GM18526 (cell line): ENCODE results near the gene ATXN1.

Source experiments
- POLR2A ChIP-seq: IDR thresholded peaks from 3 replicates; pipeline ENCODE4 v1.6.1; 2011; ENCODE audit not compliant: insufficient read length; ENCODE audit errors: extremely low read depth

The ATXN1 gene

DNA sequence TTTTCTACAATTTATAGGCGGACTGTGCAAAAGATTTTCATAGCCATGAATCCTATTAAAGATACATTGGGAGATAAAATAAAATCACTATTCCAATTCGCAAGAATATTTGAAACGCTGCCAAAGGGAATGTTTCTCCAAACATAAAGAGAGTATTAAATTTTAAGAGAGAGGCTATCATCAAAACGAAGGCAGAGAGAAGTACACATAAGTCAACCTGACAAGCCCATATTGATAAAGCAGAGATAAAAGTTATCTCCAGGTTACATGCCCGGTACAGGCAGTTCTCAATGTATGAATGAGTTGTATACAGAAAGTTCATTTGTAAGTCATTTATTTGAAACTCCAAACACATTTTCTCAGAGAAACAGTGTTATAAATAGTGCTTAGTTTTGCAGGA lies 193.1 kb downstream of the ATXN1 start:
- TF ChIP-seq POLR2A, result no peak

DNA sequence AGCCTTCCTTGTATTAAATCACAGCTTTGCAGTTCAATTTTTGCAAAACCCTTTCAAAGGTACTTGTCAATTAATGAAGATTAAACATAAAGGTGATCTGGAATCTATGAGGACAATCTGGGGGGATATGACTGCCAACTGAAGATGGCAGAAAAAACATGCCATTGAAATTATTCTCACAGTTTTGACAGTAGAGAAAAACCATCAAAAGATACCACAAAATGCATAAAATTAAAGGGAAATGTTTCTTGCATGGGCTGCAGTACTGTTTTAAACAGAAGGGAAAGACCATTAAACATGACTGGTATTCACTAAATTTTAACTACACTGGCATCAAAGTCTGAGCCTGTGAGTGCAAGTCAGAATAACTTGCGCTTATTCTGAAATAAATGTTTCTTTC lies 194.2 kb downstream of the ATXN1 start:
- no peak for TF ChIP-seq POLR2A

DNA sequence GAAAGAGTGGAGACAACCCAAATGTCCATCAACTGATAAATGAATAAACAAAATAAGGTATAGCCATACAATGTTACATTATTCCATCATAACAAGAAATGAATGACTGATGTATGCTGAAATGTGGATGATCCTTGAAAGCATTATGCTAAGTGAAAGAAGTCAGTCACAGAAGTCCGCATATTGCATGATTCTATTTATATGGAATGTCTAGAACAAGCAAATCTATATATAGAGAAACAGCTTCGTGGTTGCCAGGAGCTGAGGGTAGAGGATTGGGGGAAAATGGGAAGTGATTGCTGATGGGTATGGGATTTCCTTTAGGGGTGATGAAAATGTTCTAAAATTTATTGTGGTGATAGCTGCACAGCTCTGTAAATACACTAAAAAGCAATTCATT lies 196.8 kb downstream of the ATXN1 start:
- no peak for TF ChIP-seq POLR2A

DNA sequence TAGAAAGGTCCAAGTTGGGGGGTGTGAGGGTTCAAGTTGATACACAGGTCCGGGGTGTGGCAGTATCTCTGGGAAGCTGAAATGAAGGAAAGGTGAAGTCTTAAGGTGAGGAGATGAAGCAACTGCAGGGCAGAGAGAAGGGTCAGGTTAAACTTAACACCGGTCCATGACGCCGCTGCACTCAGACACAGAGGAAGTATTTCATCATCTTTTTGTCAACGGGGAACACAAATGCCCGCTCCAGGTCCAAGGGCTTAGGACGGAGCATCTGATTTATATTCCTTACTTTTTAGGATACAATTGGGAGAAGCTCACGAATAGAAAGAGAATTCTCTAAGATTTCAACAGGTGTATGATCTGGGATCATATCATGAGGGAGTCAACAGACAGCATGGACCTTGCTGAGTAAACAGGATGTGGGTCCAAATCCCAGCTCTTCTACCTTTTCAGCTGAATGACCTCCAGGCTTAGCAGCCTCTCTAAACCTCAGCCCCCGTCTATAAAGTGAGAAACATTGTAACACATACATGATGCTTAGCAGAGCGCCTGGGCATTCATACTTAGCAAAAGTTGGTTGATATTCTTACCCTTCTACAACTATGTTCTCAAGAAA lies 197.5 kb downstream of the ATXN1 start:
- no peak for TF ChIP-seq POLR2A

DNA sequence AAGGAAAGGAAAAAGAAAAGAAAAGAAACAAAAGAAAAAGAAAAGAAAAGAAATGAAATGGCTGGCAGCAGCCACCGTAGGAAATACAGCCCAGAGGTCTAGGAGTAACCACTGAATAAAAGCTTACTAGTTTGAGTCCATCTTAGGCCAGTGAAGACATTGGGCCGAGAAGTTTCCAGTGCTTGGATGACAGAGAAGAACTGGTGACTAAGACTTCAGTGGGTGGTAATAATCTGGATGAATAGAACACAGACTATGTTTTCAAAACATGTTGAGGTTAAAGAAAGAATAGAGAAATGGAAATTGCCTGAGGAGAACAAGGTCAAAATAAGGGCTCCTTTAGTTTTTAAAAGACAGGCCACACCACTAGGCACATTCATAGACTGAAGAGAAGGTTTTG lies 198.8 kb downstream of the ATXN1 start:
- TF ChIP-seq POLR2A, result no peak

DNA sequence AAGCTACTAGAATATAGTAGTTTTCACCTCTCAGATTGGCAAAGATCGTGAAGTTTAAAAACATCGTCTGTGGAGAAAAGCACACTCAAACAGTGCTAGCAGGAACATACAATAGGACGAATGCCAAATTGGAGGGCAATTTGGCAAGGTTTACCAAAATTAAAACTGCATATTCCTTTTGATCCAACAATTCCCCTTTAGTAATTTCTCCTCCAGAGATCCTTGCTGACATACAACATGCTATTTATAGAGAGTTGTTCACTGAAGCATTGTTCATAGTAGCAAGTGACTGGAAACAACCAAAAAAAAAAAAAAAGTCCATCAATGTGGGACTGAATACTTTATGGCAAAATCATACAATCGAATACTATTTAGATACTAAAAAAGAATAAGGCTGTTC lies 202.2 kb downstream of the ATXN1 start:
- no peak for TF ChIP-seq POLR2A

DNA sequence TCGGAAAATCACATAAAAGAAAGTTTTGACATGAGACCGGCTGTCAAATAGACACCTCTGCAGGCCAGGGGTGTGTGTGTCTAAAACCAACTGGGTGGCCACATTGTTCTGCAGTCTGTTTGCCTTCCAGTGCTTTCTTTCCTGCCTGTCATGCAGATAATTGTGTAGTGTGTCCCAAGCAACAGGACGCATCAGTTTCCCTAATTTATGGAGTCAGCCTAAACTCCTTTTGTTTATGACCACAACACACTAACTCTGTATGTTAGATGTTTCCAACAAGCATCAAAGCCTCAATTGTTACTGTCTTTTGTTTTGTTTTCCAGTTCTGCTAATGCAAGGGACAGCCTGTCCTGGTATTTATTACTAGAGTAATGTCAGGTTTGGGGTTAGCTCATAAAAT lies 205.7 kb downstream of the ATXN1 start:
- TF ChIP-seq POLR2A, result no peak

DNA sequence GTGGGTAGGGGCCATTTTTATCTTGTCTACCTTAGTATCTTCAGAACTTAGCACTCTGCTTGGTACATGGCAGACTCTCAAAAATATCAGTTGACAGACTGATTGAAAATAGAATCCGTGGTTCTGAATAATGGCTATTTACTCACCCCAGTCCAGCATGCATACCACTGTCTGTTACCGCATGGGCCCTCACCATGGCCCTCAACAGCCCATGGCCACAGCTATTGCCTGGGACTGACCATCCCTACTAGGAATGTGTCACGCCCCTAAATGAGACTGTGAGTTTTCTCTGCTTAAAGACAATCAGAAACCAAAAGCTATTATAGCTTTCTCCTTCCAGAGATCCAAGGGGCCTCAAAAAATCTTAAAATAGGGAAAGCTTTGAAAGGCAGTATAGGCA lies 207.7 kb downstream of the ATXN1 start:
- no peak for TF ChIP-seq POLR2A

DNA sequence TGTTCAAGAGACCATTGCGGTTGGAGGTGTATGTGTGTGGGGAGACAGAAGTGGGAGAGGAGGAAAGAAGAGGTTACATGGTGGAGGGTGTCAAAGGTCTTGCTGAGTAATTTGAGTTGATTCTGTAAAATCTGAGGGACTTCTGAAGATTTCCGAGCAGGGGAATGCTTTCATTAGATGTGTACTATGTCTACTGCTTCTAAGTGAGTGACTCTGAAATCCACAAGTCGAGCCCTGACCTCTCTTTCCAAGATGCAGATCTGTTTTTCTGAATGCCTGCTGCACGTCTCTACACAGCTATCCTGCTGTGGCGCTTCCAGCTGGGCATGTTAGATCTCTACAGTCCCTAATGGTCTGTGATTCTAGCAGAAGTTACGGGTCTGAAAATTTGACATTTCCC lies 209.8 kb downstream of the ATXN1 start:
- no peak for TF ChIP-seq POLR2A

DNA sequence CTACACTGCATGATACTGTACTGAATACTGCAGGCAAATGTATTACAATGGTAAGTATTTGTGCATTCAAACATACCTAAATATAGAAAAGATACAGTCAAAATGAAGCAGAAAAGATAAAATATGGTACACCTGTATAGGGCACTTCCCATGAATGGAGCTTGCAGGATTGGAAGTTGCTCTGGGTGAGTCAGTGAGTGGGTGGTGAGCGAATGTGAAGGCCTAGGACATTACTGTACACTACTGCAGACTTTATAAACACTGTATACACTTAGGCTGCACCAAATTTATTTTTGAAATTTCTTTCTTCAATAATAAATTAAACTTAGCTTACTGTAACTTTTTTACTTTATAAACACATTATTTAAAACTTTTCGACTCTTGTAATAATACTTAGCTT lies 213.1 kb downstream of the ATXN1 start:
- no peak for TF ChIP-seq POLR2A

DNA sequence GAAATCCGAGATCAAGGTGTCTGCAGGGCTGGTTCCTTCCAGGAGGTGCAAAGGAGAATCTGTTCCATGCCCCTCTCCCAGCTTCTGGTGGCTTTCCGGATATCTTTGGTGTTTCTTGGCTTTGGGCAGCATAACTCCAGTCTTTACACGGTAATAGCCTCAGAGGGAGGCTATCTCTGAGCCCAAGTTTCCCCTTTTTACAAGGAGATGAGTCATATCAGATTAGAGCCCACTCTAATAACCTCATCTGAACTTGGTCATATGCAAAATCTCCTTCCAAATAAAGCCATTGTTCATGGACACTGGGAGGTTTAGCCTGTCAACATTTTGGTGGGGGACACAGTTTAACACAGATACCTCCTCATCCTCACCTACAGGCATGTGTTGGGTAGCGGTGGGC lies 213.7 kb downstream of the ATXN1 start:
- no peak for TF ChIP-seq POLR2A

DNA sequence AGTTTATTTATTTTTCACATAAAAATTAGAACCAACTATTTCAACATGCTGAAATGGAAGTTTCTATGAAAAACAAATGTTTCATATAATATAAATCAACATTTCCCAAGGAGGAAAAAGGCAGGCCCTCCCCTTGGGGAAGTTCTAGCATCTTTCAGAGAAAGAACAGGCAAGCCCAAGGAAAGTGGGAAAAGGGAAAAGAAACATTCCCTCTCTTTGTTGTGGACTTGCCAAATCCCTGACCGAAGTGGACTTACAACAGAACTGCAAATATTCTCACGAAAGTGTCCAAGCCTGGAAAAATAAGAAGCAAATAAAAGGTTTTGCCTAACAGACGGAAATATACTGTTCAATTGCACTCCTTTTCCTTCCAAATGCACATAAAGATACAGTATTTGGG lies 214.4 kb downstream of the ATXN1 start:
- TF ChIP-seq POLR2A, result no peak

DNA sequence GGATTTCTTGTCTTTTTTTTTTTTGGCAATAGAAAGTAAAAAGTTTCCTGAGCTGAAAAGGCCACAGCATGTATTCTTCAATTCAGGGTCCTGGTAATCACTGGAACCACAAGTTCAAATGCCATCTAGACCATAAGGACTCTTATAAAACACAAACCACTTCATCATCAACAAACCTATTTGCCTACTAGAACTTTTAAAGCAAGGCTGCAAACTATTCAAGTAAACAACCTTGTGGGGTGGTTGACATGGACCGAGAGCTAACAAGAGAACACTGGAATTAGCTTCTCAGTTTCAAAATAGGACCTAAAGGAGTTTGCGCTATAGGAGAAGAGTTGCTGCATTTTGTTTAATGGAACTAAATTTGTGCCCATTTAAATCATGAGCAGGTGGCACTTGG lies 215.9 kb downstream of the ATXN1 start:
- TF ChIP-seq POLR2A, result no peak

DNA sequence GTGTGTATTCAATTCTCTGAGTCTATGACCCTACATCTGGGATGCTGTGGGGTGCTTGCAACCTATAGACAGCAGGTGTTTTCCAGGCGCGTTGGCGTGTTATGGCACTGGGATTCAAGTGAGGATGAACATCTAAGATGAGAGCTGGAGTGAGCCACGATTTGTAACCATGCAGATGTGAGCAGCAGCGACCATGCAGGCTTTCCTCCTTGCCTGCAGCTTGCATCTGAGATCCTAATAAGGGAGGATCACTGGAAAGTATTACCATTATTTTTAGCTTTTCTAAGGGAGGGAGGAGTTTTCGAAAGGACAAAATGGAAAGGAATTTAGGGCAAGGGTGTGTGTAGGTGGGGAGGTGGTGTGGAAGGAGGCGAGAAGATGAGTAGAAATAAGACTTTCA lies 216.7 kb downstream of the ATXN1 start:
- TF ChIP-seq POLR2A, result no peak

DNA sequence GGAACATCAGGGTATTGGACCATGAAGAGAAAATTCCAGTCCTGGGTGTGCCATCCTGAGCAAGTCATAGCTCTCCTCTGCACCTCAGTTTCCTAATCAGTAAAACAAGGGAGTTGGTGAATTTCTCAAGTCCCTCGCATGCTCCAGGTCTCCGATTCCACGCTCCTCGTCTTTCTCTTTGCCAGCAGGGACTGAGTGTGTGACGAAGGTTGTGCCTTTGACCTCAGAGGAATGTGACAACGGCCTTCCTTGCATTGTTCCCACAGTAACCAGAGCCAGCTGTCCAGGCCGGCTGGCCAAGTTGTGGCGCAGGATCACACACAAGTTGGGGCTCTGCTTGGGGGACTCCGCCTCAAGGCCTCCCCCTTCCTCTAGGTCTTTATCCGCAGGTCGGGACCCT lies 217.3 kb downstream of the ATXN1 start:
- no peak for TF ChIP-seq POLR2A

DNA sequence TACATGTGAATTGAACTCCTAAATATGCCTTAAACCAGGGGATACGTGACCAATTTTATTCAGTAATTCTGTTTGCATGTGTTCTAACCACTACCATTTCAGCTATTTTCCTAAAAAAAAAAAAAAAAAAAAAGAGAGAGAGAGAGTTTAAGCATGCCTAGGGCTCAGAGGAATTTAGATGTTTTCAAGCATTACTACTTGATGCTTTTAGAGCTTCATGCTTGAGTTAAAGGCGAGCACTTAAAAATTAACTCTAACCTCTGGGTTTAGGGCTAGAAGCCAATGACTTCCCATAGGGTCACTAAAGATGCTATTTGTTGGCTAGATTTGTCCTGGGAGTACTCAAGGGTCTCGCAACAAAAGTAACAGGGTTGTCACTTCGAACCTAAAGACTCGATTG lies 217.7 kb downstream of the ATXN1 start:
- no peak for TF ChIP-seq POLR2A

DNA sequence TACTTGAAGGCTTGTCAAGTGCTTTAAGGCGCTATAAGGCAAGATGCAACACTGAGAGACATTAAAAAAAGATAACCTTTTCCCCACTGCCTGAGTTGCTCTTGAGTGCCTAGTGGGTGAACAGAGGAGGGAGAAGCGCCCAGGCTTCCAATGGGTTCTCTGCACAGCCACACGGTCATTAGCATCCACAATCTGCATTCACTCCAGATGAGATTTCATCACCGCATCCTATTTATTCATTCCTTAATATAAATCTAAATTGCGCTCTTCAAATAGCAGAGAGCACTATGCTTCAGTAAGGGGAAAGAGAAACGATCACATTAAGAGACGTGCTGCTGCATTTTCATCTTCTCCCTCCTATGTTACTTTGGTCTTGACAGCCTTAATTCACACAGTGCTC lies 219.2 kb downstream of the ATXN1 start:
- no peak for TF ChIP-seq POLR2A

DNA sequence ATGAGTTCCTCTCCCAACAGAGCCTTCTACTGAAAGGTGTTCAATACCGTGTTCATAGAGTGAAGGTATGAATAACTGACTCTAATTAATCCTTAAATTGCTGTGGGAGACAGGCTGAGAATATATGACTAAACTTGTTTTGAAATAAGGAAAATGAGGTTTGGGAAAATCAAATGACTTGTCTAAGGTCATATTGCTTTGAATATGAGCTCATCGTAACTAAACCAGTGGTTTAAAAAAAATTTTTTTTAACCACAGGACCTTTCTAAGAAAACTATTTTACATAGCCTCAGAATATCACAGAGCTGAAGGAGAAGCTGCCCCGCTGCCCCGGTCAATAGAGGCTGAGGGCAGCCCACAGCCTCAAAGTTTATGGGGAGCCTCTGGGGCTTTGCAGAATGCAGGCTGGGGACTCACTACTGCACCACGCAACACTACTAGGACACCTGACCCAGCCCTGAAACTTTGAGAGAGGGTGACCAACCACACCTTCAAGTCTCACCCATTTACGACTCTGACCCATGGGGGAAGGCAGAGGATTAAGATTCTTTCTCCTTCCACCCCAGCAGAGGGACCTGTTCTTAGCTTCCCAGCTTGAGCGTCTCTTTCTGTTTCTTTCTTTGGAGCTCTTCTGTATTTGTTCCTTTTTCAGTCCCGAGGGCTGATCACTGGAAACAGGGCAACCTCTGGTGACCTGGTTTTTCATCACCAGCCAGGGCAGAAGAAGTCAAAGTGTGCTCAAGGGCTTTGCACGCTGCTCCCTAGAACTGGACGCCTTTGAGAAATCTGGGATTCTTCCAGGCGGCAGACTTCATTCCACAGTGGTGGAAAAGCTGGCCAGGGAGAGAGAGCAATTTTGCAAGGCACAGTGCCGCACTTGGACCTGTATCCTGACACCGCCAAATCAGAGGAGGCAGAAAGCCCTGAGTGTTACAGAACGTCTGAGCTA lies 220.2 kb downstream of the ATXN1 start:
- TF ChIP-seq POLR2A, result no peak
